Measurements from ENCODE around the gene HOXD1.

- TF ChIP-seq POLR2AphosphoS5 (IDR thresholded peaks at IDR 0.05; ENCODE audit: borderline replicate concordance, low read depth, low read length), result no peak
- no peak for TF ChIP-seq EZH2 (IDR thresholded peaks at IDR 0.05)
- TF ChIP-seq FOXP2 (optimal IDR thresholded peaks at IDR 0.05; ENCODE audit: control extremely low read depth, extremely low read length, insufficient read depth), result no peak
Measured at GRCh38 chr2:176160986-176161824, 27.3 kb upstream of the HOXD1 start.

Data from SK-N-MC (cell line).